Measurements from ENCODE around the gene QSOX2. TPM values are rescaled to one million over a fixed set of nuclear protein-coding genes. Genes with fewer than 3 reads are reported as not detected.
"Not testable (repeated sequence)": the region's sequence is repeated elsewhere in the genome, so short reads cannot be mapped to it uniquely, and the experiment has no call there.

QSOX2 gene
- total and polyA plus RNA-seq, 10 donors, result 12.3 to 20.3 (median 16.9) TPM

GRCh38 chr9:136239135-136239982 is 6.3 kb downstream of the QSOX2 start:
- H3K36me3 ChIP-seq, result peaks cover 0 to 49% (median 19%) of the 10 kb centered on the region in 6 donors
- TF ChIP-seq POLR2AphosphoS5 (IDR thresholded peaks at IDR 0.05), result peak in 1 of 3 donors; percentile 28
- no peak for TF ChIP-seq POLR2A (IDR thresholded peaks at IDR 0.05)
- H3K9me3 ChIP-seq, result no peaks in the 10 kb centered on the region
- no peak for DNase-seq
- H3K27ac ChIP-seq, result peak overlapping the region in 7 of 8 donors; percentile 6 to 77 (median 45)
- peaks cover 37 to 86% (median 70%) of the 10 kb centered on the region in 6 donors for H3K4me1 ChIP-seq
- intact Hi-C loops (cut with DNase I; ENCODE audit: low total_unique reads), result no loop called here
- 63 to 75% (median 73%) methylated on average over 25 of the region's 25 CpGs for WGBS, 5 donors
- H3K4me3 ChIP-seq, result peak overlapping the region in 1 of 8 donors; percentile 28
- H3K27me3 ChIP-seq (replicated peaks in 1 of 7), result no peaks in the 10 kb centered on the region

DNA sequence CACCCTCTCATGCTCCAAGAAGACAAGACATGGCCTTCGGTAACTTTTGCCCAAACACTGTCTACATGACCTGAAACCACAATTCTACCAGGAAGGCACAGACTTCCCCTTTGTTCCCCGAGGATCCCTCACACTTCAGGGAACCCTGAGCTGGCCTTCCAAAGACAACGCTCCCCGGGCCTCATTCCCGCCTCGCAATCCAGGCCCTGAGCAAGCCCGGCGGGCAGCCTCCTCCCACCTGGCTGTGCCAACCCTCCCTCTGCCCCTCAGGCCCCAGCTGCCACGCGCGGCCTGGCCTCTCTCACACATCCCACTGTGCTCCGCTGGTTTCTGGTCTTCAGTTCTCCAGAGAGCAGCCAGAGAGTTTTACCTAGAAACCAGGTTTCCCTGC is 7.3 kb downstream of the QSOX2 start:
- peak overlapping the region in 2 of 8 donors; percentile 38 to 77 for H3K27ac ChIP-seq
- H3K4me3 ChIP-seq, result peak overlapping the region in 1 of 8 donors; percentile 5
- H3K9me3 ChIP-seq, result no peaks in the 10 kb centered on the region
- TF ChIP-seq, protein P1, sequence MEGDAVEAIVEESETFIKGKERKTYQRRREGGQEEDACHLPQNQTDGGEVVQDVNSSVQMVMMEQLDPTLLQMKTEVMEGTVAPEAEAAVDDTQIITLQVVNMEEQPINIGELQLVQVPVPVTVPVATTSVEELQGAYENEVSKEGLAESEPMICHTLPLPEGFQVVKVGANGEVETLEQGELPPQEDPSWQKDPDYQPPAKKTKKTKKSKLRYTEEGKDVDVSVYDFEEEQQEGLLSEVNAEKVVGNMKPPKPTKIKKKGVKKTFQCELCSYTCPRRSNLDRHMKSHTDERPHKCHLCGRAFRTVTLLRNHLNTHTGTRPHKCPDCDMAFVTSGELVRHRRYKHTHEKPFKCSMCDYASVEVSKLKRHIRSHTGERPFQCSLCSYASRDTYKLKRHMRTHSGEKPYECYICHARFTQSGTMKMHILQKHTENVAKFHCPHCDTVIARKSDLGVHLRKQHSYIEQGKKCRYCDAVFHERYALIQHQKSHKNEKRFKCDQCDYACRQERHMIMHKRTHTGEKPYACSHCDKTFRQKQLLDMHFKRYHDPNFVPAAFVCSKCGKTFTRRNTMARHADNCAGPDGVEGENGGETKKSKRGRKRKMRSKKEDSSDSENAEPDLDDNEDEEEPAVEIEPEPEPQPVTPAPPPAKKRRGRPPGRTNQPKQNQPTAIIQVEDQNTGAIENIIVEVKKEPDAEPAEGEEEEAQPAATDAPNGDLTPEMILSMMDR (IDR thresholded peaks at IDR 0.05 in 8 of 11, conservative IDR thresholded peaks at IDR 0.05 in 3 of 11), result no peak
- TF ChIP-seq POLR2AphosphoS5 (IDR thresholded peaks at IDR 0.05) (peak in 1 of 3 donors; percentile 11), POLR2A (IDR thresholded peaks at IDR 0.05) (no peak)
- DNase-seq, result no peak
- H3K4me1 ChIP-seq, result peaks cover 28 to 86% (median 63%) of the 10 kb centered on the region in 6 donors
- WGBS, 5 donors, result 54 to 79% (median 60%) methylated on average over 12 of the region's 12 CpGs
- no peaks in the 10 kb centered on the region for H3K27me3 ChIP-seq (replicated peaks in 1 of 7)
- intact Hi-C loops (cut with DNase I; ENCODE audit: low total_unique reads), result no loop called here
- peaks cover 0 to 59% (median 19%) of the 10 kb centered on the region in 6 donors for H3K36me3 ChIP-seq

DNA sequence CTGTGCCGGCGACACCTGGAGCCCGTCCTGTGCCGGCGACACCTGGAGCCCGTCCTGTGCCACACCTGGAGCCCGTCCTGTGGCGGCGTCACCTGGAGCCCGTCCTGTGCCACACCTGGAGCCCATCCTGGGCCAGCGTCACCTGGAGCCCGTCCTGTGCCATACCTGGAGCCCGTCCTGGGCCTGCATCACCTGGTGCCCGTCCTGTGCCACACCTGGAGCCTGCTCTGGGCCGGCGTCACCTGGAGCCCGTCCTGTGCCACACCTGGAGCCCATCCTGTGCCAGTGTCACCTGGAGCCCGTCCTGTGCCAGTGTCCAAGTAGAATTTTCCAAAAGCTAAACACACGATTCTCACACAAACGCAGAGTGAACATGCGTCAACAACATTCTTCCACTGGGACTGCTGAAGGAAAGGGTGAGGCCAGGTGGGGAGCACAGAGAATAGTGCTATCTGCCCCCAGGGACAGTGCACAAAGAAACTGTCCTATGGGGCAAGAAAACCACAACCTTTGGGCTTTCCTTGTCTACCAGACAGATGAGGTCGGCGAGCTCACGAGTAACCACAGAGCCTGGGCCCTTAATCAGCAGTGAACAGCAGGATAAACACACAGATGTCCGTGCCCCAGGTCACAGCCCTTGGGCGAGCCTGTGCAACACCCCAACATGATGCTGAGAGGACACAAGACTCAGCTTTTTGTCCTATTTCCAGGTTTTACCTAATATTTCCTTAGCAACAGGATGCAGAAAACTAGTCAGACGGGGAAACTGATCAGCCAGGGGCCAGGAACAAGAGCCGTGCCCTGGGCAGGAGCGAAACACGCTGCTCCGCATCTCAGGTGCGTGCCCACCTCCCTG is 7.9 kb downstream of the QSOX2 start:
- H3K27me3 ChIP-seq (replicated peaks in 1 of 7), result no peaks in the 10 kb centered on the region
- H3K36me3 ChIP-seq, result peaks cover 0 to 65% (median 19%) of the 10 kb centered on the region in 6 donors
- peaks cover 25 to 86% (median 63%) of the 10 kb centered on the region in 6 donors for H3K4me1 ChIP-seq
- TF ChIP-seq POLR2AphosphoS5 (IDR thresholded peaks at IDR 0.05) (no peak), POLR2A (IDR thresholded peaks at IDR 0.05) (no peak)
- TF ChIP-seq, protein P1 (IDR thresholded peaks at IDR 0.05 in 8 of 11, conservative IDR thresholded peaks at IDR 0.05 in 3 of 11), result no peak
- H3K9me3 ChIP-seq, result no peaks in the 10 kb centered on the region
- intact Hi-C loops (cut with DNase I; ENCODE audit: low total_unique reads), result no loop called here
- peak overlapping the region in 1 of 8 donors; percentile 1 for H3K4me3 ChIP-seq
- peak overlapping the region in 1 of 8 donors; percentile 77 for H3K27ac ChIP-seq
- DNase-seq, result no peak
- 79 to 87% (median 82%) methylated on average over 29 to 32 of the region's 32 CpGs for WGBS, 5 donors

DNA sequence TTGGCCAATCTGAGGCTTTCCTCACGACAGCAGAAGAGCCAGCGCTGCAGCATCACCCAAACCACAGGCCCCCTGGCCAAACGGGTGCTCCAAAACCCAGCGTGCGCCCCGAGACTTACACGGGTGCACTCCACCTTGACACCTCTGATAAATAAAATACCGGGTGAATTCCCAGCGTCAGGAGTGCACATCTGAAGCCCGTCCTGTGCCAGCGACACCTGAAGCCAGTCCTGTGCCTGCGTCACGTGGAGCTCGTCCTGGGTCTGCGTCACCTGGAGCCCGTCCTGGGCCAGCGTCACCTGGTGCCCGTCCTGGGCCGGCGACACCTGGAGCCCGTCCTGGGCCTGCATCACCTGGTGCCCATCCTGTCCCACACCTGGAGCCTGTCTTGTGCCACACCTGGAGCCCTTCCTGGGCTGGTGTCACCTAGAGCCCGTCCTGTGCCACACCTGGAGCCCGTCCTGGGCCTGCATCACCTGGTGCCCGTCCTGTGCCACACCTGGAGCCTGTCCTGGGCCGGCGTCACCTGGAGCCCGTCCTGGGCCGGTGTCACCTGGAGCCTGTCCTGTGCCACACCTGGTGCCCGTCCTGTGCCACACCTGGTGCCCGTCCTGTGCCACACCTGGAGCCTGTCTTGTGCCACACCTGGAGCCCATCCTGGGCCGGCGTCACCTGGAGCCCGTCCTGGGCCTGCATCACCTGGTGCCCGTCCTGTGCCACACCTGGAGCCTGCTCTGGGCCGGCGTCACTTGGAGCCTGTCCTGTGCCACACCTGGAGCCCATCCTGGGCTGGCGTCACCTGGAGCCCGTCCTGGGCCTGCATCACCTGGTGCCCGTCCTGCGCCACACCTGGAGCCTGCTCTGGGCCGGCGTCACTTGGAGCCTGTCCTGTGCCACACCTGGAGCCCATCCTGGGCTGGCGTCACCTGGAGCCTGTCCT is 8.9 kb downstream of the QSOX2 start:
- 93 to 97% (median 96%) methylated on average over 22 to 43 of the region's 43 CpGs for WGBS, 5 donors
- H3K27me3 ChIP-seq (replicated peaks in 1 of 7); H3K9me3 ChIP-seq; intact Hi-C loops (cut with DNase I; ENCODE audit: low total_unique reads); DNase-seq; H3K27ac ChIP-seq; H3K4me3 ChIP-seq: not testable (repeated sequence)
- Histone ChIP-seq H3K4me1 (peaks cover 25 to 86% (median 62%) of the 10 kb centered on the region in 6 donors), H3K36me3 (peaks cover 0 to 65% (median 19%) of the 10 kb centered on the region in 6 donors)
